HG02571 (cell line): ENCODE data around the gene TPST2.

Source experiments
- ATAC-seq: cut with Tn5 transposase; IDR thresholded peaks from one replicate; pipeline ENCODE4 v1.9.1; 2021; ENCODE audit warnings: mild to moderate bottlenecking, moderate library complexity; ENCODE audit not compliant: unreplicated experiment

TPST2 gene

GRCh38 chr22:26479792-26480610 is 109.9 kb downstream of the TPST2 start:
- no peak for ATAC-seq

GRCh38 chr22:26479043-26479791 is 110.7 kb downstream of the TPST2 start:
- no peak for ATAC-seq

GRCh38 chr22:26477341-26477731 is 112.6 kb downstream of the TPST2 start:
- ATAC-seq: no peak

- ATAC-seq: no peak
These were observed 113.1 kb downstream of the TPST2 start for GRCh38 chr22:26476705-26477340.

- no peak for ATAC-seq
These were observed 115.2 kb downstream of the TPST2 start for GRCh38 chr22:26474682-26475081.
